PC-9 (cell line): ENCODE results near the gene DGKD.

ENCODE experiments used
- CTCF ChIP-seq: fragments of 200-600 bp; sonication (generic); conservative IDR thresholded peaks from 2 replicates; pipeline ENCODE4 v1.6.1; 2017; ENCODE audit warnings: mixed run types, antibody characterized with exemption, mild to moderate bottlenecking, moderate library complexity
- EZH2 ChIP-seq: fragments of 200-600 bp; sonication (generic); IDR thresholded peaks from 2 replicates; pipeline ENCODE4 v1.8.0; 2017; ENCODE audit warnings: antibody characterized with exemption, low read depth

DNA sequence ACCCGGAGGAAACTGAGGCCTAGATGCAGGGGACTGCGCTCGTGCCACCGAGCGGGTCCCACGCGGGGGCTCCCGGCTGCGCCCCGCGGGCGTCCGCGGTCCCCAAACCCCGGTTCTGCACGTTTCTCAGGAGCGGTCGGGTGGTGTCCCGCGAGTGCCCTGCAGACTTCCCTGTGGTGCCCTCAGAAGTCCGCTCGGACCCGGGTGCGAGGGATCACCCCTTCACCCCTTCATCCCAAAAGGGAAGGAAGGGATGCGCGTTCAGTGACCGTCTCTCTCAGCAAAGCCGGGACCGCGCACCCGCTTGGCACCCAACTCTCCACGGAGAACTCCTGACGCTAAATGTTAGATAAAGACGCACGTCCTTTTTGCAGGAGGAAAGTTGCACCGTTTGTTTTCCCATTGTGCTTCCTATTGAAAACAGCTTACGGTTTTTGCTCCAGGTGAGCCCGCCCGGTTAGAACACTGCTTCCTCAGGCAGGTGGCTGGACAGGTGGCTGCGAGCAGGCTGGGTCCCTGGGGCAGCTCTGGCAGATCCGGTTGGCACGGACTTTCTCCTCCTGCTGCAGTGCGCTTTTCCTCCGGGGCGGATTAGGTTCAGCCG is 779 bp downstream of the DGKD start:
- TF ChIP-seq CTCF (no peak), EZH2 (no peak)
